Neural progenitor cell (in vitro differentiated cells): ENCODE results near the gene SARM1. TPM values are rescaled to one million over a fixed set of nuclear protein-coding genes. Genes with fewer than 3 reads are reported as not detected.
A peak's percentile ranks its signal among the peaks of the same experiment; 100 is the strongest.

Source experiments
- DNase-seq: peaks from one replicate; pipeline ENCODE4 v3.0.0-alpha.2; 2016; ENCODE audit warnings: low spot score
- H2AFZ ChIP-seq: fragments of 200-600 bp; sonication (generic); replicated peaks from 2 replicates; pipeline ENCODE4 v1.6.1; 2016; ENCODE audit warnings: antibody characterized with exemption
- H3F3A ChIP-seq: fragments of 200-600 bp; sonication (generic); 2 replicates; pipeline ENCODE4 v1.6.1; 2016; ENCODE audit warnings: antibody characterized with exemption, low read depth
- H3K27ac ChIP-seq: fragments of 200-600 bp; sonication (generic); 2 replicates; pipeline ENCODE4 v1.5.1; 2016; ENCODE audit warnings: mild to moderate bottlenecking
- H3K27me3 ChIP-seq: fragments of 200-600 bp; sonication (generic); 2 replicates; pipeline ENCODE4 v1.6.1; 2016; ENCODE audit warnings: mild to moderate bottlenecking, moderate library complexity
- H3K36me3 ChIP-seq: fragments of 200-600 bp; sonication (generic); 2 replicates; pipeline ENCODE4 v1.5.1; 2016
- H3K4me1 ChIP-seq: fragments of 200-600 bp; sonication (generic); 2 replicates; pipeline ENCODE4 v1.6.1; 2016; ENCODE audit warnings: mixed run types
- H3K4me2 ChIP-seq: fragments of 200-600 bp; sonication (generic); 2 replicates; pipeline ENCODE4 v1.6.1; 2016
- H3K4me3 ChIP-seq: fragments of 200-600 bp; sonication (generic); 2 replicates; pipeline ENCODE4 v1.5.1; 2016
- H3K79me2 ChIP-seq: fragments of 200-600 bp; sonication (generic); 2 replicates; pipeline ENCODE4 v1.6.1; 2016; ENCODE audit warnings: low read depth
- H3K9ac ChIP-seq: fragments of 200-600 bp; sonication (generic); 2 replicates; pipeline ENCODE4 v1.6.1; 2016
- H3K9me3 ChIP-seq: fragments of 200-600 bp; sonication (generic); 2 replicates; pipeline ENCODE4 v1.5.1; 2016; ENCODE audit warnings: low read depth
- H4K20me1 ChIP-seq: fragments of 200-600 bp; sonication (generic); 2 replicates; pipeline ENCODE4 v1.6.1; 2016; ENCODE audit warnings: low read depth
- H3K27ac Mint-ChIP-seq: 3 replicates; pipeline ENCODE4 v1.8.0; 2021; ENCODE audit warnings: mixed read lengths
- H3K27me3 Mint-ChIP-seq: 2 replicates; pipeline ENCODE4 v1.8.0; 2022; ENCODE audit warnings: low read depth, mild to moderate bottlenecking, inconsistent platforms, moderate library complexity, mixed read lengths; ENCODE audit not compliant: insufficient read depth
- H3K36me3 Mint-ChIP-seq: 3 replicates; pipeline ENCODE4 v1.8.0; 2021; ENCODE audit warnings: mixed read lengths
- H3K4me1 Mint-ChIP-seq: 3 replicates; pipeline ENCODE4 v1.8.0; 2021; ENCODE audit warnings: mixed read lengths
- H3K4me3 Mint-ChIP-seq: 3 replicates; pipeline ENCODE4 v1.8.0; 2021; ENCODE audit warnings: mild to moderate bottlenecking, moderate library complexity, mixed read lengths
- H3K9me3 Mint-ChIP-seq: 3 replicates; pipeline ENCODE4 v1.8.0; 2020; ENCODE audit warnings: mixed read lengths
- CTCF ChIP-seq: fragments of 200-600 bp; sonication (generic); IDR thresholded peaks from 2 replicates; pipeline ENCODE4 v1.5.1; 2017; ENCODE audit warnings: antibody characterized with exemption, mild to moderate bottlenecking
- EZH2 ChIP-seq: fragments of 200-600 bp; sonication (generic); IDR thresholded peaks from 2 replicates; pipeline ENCODE4 v1.6.1; 2017; ENCODE audit warnings: antibody characterized with exemption, mild to moderate bottlenecking, moderate library complexity
- EZH2phosphoT487 ChIP-seq: fragments of 200-600 bp; sonication (generic); IDR thresholded peaks from 2 replicates; pipeline ENCODE4 v1.6.1; 2017; ENCODE audit warnings: antibody characterized with exemption
- total RNA-seq: library from RNA; depleted of rRNA; stranded (reverse); fragments of >200 nt; gene quantifications from 2 replicates; pipeline ENCODE4 v1.2.3, GENCODE V29; 2015; ENCODE audit warnings: low replicate concordance

The SARM1 gene
- total RNA-seq, 1 donor from 2014 or later: 3.1 TPM

DNA sequence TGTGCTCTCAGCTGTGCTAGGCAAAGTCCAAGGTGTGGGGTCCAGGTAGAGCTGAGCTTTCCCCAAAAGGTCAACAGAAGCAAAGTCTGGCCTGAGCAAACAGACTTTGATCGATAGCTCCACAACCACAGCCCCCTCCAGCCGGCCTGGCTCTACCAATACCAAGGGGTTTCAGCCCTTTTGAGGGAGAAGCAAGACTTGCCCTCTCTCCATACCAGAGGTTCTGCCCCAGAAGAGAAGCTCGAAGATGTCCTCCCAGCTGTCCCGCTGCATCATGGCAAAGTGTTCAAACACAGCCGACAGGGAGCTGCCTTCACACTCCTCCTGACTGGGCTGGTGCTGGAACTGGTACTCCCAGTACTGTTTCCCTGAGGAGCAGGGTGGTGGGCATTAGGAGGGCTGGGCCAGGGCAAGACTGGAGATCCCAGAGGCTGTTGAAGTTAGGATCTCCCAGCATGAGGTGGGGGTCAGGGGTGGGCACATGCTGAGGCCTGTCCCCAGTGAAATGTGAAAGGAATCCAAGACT lies 3.1 kb upstream of the SARM1 start:
- Histone ChIP-seq H3K4me2 (no peak overlapping the region), H2AFZ (no peak overlapping the region), H3K27me3 (peaks cover 18% of the 10 kb centered on the region), H3K9me3 (no peaks in the 10 kb centered on the region), H3F3A (peaks cover 31% of the 10 kb centered on the region), H3K4me3 (no peak overlapping the region), H4K20me1 (peaks cover 20% of the 10 kb centered on the region), H3K4me1 (peaks cover 13% of the 10 kb centered on the region), H3K79me2 (no peaks in the 10 kb centered on the region), H3K27ac (no peak overlapping the region), H3K36me3 (no peaks in the 10 kb centered on the region), H3K9ac (no peak overlapping the region)
- Mint-ChIP-seq H3K27ac (peak overlapping the region; percentile 50), H3K27me3 (peaks cover 7% of the 10 kb centered on the region), H3K4me3 (no peak overlapping the region), H3K4me1 (peaks cover 26% of the 10 kb centered on the region), H3K9me3 (no peaks in the 10 kb centered on the region), H3K36me3 (peaks cover 2% of the 10 kb centered on the region)
- DNase-seq: no peak
- TF ChIP-seq EZH2: no peak
- no peak for TF ChIP-seq CTCF
- TF ChIP-seq EZH2phosphoT487: no peak

GRCh38 chr17:28368915-28369683 lies 2.4 kb upstream of the SARM1 start:
- H3K79me2 ChIP-seq: no peaks in the 10 kb centered on the region
- H3K36me3 ChIP-seq: no peaks in the 10 kb centered on the region
- H2AFZ ChIP-seq: no peak overlapping the region
- TF ChIP-seq EZH2: no peak
- TF ChIP-seq EZH2phosphoT487: no peak
- TF ChIP-seq CTCF: no peak
- no peak overlapping the region for H3K27ac ChIP-seq
- H3K4me3 Mint-ChIP-seq: no peak overlapping the region
- peaks cover 6% of the 10 kb centered on the region for H3K36me3 Mint-ChIP-seq
- H4K20me1 ChIP-seq: peaks cover 27% of the 10 kb centered on the region
- H3K27me3 Mint-ChIP-seq: peaks cover 7% of the 10 kb centered on the region
- H3K27ac Mint-ChIP-seq: peak overlapping the region; percentile 76
- no peak overlapping the region for H3K4me2 ChIP-seq
- H3K4me1 ChIP-seq: peaks cover 13% of the 10 kb centered on the region
- H3K9me3 ChIP-seq: no peaks in the 10 kb centered on the region
- no peaks in the 10 kb centered on the region for H3K9me3 Mint-ChIP-seq
- H3K27me3 ChIP-seq: peaks cover 25% of the 10 kb centered on the region
- no peak overlapping the region for H3K4me3 ChIP-seq
- DNase-seq: no peak
- H3K4me1 Mint-ChIP-seq: peaks cover 30% of the 10 kb centered on the region
- no peak overlapping the region for H3K9ac ChIP-seq
- peaks cover 34% of the 10 kb centered on the region for H3F3A ChIP-seq

DNA sequence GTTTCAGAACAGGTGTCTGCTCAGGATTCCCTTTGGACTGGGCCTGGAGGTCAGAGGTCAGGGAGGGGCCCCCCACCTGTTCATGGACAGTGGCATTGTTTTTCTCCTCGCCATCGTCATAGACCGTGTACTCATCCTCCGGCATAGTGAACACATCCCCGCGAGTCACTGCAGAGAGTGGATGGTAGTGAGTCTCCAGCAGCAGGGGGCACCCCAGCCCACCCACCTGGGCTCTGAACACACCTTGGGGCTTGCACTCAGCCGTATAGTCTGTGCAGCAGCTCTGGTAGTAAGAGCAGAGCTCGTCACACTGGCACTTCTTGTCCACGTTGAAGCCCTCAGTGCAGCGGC lies 1.8 kb upstream of the SARM1 start:
- H3K27me3 ChIP-seq: peaks cover 30% of the 10 kb centered on the region
- peaks cover 13% of the 10 kb centered on the region for H3K4me1 ChIP-seq
- no peaks in the 10 kb centered on the region for H3K36me3 ChIP-seq
- H2AFZ ChIP-seq: no peak overlapping the region
- Mint-ChIP-seq H3K9me3 (no peaks in the 10 kb centered on the region), H3K4me1 (peaks cover 30% of the 10 kb centered on the region), H3K27me3 (peaks cover 7% of the 10 kb centered on the region), H3K36me3 (peaks cover 6% of the 10 kb centered on the region), H3K27ac (peak overlapping the region; percentile 47), H3K4me3 (peak overlapping the region; percentile 92)
- DNase-seq: no peak
- no peak overlapping the region for H3K4me3 ChIP-seq
- TF ChIP-seq CTCF: no peak
- TF ChIP-seq EZH2: no peak
- no peak for TF ChIP-seq EZH2phosphoT487
- H3K4me2 ChIP-seq: peak overlapping the region; percentile 96
- H3K27ac ChIP-seq: no peak overlapping the region
- H4K20me1 ChIP-seq: peaks cover 33% of the 10 kb centered on the region
- H3F3A ChIP-seq: peaks cover 39% of the 10 kb centered on the region
- H3K79me2 ChIP-seq: no peaks in the 10 kb centered on the region
- H3K9me3 ChIP-seq: no peaks in the 10 kb centered on the region
- no peak overlapping the region for H3K9ac ChIP-seq
